ENCODE results near the gene ADGRA1.

DNA sequence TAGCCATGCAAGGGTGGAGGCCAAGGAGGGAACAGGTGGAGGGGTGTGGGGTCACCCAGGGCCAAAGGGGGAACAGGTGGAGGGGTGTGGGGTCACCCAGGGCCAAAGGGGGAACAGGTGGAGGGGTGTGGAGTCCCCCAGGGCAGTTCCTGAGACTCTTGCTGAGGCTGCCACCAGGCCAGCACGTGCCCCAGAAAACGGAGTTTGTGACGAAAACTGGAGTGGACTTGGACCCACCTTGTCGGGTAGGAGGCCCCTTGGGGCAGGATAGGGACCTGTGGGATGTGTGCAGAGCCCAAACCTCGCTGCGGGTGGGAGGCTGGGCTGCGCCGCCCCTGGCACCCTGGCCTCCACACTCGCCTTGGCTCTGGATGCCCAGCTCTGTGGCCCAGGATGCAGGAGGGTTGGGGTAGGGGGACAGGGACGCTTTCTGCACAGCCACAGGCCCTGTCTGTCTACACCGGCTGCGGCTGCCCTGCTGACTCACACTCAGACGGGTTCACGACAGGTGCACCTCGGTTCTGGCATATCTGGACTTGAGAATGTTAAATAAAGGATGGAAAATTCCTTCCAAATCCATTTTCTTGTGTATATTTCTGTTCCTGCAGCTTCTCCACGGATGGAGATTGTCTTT is 562 bp upstream of the ADGRA1 start:
- TF ChIP-seq ARNTL (CRISPR knock-in tag; IDR thresholded peaks at IDR 0.05; ENCODE audit: borderline replicate concordance, low read depth) (no peak), PATZ1 (CRISPR knock-in tag; IDR thresholded peaks at IDR 0.05; ENCODE audit: borderline replicate concordance) (no peak), CSRNP3 (CRISPR knock-in tag; IDR thresholded peaks at IDR 0.05) (no peak), GLIS3 (CRISPR knock-in tag; IDR thresholded peaks at IDR 0.05) (no peak), SNAI2 (CRISPR knock-in tag; IDR thresholded peaks at IDR 0.05) (no peak), PPARA (CRISPR knock-in tag; IDR thresholded peaks at IDR 0.05; ENCODE audit: borderline replicate concordance) (no peak), ZNF70 (CRISPR knock-in tag; IDR thresholded peaks at IDR 0.05) (no peak), BACH2 (CRISPR knock-in tag; IDR thresholded peaks at IDR 0.05; ENCODE audit: borderline replicate concordance) (no peak), POU6F1 (CRISPR knock-in tag; IDR thresholded peaks at IDR 0.05; ENCODE audit: borderline replicate concordance, low read depth) (no peak), ZFP30 (CRISPR knock-in tag; IDR thresholded peaks at IDR 0.05) (no peak), ZC3H10 (CRISPR knock-in tag; IDR thresholded peaks at IDR 0.05) (no peak), ZFP3 (CRISPR knock-in tag; IDR thresholded peaks at IDR 0.05) (no peak)
- TF ChIP-seq, protein P1, sequence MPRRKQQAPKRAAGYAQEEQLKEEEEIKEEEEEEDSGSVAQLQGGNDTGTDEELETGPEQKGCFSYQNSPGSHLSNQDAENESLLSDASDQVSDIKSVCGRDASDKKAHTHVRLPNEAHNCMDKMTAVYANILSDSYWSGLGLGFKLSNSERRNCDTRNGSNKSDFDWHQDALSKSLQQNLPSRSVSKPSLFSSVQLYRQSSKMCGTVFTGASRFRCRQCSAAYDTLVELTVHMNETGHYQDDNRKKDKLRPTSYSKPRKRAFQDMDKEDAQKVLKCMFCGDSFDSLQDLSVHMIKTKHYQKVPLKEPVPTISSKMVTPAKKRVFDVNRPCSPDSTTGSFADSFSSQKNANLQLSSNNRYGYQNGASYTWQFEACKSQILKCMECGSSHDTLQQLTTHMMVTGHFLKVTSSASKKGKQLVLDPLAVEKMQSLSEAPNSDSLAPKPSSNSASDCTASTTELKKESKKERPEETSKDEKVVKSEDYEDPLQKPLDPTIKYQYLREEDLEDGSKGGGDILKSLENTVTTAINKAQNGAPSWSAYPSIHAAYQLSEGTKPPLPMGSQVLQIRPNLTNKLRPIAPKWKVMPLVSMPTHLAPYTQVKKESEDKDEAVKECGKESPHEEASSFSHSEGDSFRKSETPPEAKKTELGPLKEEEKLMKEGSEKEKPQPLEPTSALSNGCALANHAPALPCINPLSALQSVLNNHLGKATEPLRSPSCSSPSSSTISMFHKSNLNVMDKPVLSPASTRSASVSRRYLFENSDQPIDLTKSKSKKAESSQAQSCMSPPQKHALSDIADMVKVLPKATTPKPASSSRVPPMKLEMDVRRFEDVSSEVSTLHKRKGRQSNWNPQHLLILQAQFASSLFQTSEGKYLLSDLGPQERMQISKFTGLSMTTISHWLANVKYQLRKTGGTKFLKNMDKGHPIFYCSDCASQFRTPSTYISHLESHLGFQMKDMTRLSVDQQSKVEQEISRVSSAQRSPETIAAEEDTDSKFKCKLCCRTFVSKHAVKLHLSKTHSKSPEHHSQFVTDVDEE (CRISPR knock-in tag; IDR thresholded peaks at IDR 0.05), result no peak
- TF ChIP-seq, protein P2, sequence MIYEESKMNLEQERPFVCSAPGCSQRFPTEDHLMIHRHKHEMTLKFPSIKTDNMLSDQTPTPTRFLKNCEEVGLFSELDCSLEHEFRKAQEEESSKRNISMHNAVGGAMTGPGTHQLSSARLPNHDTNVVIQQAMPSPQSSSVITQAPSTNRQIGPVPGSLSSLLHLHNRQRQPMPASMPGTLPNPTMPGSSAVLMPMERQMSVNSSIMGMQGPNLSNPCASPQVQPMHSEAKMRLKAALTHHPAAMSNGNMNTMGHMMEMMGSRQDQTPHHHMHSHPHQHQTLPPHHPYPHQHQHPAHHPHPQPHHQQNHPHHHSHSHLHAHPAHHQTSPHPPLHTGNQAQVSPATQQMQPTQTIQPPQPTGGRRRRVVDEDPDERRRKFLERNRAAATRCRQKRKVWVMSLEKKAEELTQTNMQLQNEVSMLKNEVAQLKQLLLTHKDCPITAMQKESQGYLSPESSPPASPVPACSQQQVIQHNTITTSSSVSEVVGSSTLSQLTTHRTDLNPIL (CRISPR knock-in tag; IDR thresholded peaks at IDR 0.05; ENCODE audit: low read depth), result no peak
